ENCODE data around the gene IMPA2. TPM values are rescaled to one million over a fixed set of nuclear protein-coding genes. Genes with fewer than 3 reads are reported as not detected.

The IMPA2 gene
- total RNA-seq, 1 experiment from 2014 or later, result 37.6 TPM

DNA sequence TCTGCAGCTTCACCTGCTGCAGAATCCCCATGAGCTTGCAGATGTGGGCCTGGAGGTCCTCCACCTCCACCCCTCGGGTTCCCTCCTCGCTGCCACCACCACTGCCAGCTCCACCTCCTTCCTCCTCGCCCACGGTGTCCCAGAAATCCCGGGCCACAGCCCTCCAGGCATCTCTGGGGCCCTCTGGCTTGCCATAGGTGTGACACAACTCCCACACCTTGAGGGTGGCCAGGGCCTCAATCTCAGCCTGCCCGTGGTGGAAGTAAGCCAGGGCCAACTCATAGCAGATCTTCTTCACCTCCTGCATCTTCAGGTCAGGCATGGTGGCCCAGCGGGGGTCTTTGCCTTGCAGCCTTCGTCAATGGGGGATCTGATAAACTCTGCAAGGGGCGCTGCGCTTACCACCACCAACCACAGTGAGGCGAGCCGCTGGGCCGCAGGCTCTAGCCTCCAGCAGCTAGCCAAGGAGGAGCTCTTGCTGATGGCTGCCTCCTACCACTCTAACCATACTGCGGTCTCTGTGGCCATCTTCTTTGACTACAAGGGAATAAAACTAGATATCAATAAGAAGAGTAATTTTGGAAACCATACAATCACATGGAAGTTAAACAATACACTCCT, 76.2 kb downstream of the IMPA2 start:
- no peaks in the 10 kb centered on the region for H3K9me3 ChIP-seq (ENCODE audit: control insufficient read depth, insufficient read depth, low read depth, low read length)
- BruUV-seq (replicated peaks), result no TSS peak
- H3K27ac ChIP-seq (ENCODE audit: low read length), result no peak overlapping the region
- H3K36me3 ChIP-seq (ENCODE audit: control insufficient read depth, insufficient read depth, low read length), result no peaks in the 10 kb centered on the region
- no peaks in the 10 kb centered on the region for H3K27me3 ChIP-seq (ENCODE audit: control insufficient read depth, insufficient read depth, low read length)
- intact Hi-C loops (cut with micrococcal nuclease; ENCODE audit: unreplicated experiment), result no loop called here
- POLR2A ChIA-PET, result no interaction called here
- CTCF ChIA-PET, result no interaction called here
- H3K4me1 ChIP-seq (ENCODE audit: control insufficient read depth, insufficient read depth, low read length), result no peaks in the 10 kb centered on the region
- ATAC-seq (no peak), DNase-seq (ENCODE audit: low read depth, low spot score) (no peak)
- in situ Hi-C loops (cut with HindIII; ENCODE audit: low pct_unique_long_range_greater_than_20kb, low sequenced_read_pairs), result no loop called here
- no peak for TF ChIP-seq POLR2AphosphoS5 (IDR thresholded peaks at IDR 0.05; ENCODE audit: low read depth, low read length)
- TF ChIP-seq, protein P1, sequence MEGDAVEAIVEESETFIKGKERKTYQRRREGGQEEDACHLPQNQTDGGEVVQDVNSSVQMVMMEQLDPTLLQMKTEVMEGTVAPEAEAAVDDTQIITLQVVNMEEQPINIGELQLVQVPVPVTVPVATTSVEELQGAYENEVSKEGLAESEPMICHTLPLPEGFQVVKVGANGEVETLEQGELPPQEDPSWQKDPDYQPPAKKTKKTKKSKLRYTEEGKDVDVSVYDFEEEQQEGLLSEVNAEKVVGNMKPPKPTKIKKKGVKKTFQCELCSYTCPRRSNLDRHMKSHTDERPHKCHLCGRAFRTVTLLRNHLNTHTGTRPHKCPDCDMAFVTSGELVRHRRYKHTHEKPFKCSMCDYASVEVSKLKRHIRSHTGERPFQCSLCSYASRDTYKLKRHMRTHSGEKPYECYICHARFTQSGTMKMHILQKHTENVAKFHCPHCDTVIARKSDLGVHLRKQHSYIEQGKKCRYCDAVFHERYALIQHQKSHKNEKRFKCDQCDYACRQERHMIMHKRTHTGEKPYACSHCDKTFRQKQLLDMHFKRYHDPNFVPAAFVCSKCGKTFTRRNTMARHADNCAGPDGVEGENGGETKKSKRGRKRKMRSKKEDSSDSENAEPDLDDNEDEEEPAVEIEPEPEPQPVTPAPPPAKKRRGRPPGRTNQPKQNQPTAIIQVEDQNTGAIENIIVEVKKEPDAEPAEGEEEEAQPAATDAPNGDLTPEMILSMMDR (IDR thresholded peaks at IDR 0.05), result no peak; the same call in 1 of the 2 replicates
- TF ChIP-seq, protein P2, sequence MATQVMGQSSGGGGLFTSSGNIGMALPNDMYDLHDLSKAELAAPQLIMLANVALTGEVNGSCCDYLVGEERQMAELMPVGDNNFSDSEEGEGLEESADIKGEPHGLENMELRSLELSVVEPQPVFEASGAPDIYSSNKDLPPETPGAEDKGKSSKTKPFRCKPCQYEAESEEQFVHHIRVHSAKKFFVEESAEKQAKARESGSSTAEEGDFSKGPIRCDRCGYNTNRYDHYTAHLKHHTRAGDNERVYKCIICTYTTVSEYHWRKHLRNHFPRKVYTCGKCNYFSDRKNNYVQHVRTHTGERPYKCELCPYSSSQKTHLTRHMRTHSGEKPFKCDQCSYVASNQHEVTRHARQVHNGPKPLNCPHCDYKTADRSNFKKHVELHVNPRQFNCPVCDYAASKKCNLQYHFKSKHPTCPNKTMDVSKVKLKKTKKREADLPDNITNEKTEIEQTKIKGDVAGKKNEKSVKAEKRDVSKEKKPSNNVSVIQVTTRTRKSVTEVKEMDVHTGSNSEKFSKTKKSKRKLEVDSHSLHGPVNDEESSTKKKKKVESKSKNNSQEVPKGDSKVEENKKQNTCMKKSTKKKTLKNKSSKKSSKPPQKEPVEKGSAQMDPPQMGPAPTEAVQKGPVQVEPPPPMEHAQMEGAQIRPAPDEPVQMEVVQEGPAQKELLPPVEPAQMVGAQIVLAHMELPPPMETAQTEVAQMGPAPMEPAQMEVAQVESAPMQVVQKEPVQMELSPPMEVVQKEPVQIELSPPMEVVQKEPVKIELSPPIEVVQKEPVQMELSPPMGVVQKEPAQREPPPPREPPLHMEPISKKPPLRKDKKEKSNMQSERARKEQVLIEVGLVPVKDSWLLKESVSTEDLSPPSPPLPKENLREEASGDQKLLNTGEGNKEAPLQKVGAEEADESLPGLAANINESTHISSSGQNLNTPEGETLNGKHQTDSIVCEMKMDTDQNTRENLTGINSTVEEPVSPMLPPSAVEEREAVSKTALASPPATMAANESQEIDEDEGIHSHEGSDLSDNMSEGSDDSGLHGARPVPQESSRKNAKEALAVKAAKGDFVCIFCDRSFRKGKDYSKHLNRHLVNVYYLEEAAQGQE (IDR thresholded peaks at IDR 0.05; ENCODE audit: insufficient read depth in 1 of 2, low read depth in 2 of 2, low read length in 1 of 2), result no peak
- TF ChIP-seq SIN3A (IDR thresholded peaks at IDR 0.05; ENCODE audit: borderline replicate concordance, insufficient read depth, low read depth, low read length), result no peak
- no peak for TF ChIP-seq TCF7L2 (IDR thresholded peaks at IDR 0.05; ENCODE audit: low read depth, low read length)
- H3K4me3 ChIP-seq (ENCODE audit: low read depth in 2 of 2, low read length in 2 of 2), result no peak overlapping the region

DNA sequence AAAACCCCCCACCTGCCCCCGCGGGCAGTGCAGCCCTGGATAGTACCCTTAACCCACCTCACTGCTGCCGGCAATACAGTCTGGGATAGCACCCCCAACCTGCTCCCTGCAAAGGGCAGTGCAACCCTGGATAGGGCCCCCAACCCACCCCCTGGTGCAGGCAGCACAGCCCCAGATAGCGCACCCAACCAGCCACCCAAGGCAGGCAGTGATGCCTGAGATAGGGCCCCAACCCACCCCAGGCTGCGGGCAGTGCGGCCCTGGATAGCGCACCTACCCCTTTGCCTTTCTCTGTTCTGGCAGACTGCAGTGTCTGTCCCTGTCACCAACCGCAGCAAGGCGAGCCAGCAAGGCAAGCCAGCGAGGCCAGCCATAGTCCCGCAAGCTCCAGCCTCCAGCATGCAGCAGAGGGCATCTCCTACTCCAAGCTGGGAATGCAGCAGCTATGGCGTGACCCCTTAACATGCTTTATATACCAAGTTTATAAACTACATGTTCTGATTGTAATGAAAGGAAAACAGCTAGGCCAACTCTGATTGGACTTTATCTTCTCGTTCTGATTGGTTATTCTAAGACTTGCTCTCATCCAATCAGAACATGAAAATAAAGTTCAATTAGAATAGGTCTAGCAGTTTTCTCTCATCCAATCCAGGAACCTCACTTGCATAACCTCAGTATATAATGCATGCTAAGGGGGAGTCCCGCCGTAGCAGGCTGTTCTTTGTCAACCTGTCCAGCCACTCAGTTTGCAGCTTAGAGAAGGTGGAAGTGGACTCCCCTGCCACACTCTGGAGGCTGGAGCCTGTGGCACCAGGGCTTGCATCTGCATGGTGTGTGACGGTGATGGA, 78.3 kb downstream of the IMPA2 start:
- no peak for ATAC-seq
- H3K9me3 ChIP-seq (ENCODE audit: control insufficient read depth, insufficient read depth, low read depth, low read length), result no peaks in the 10 kb centered on the region
- intact Hi-C loops (cut with micrococcal nuclease; ENCODE audit: unreplicated experiment) (no loop called here), in situ Hi-C loops (cut with HindIII; ENCODE audit: low pct_unique_long_range_greater_than_20kb, low sequenced_read_pairs) (no loop called here)
- BruUV-seq (replicated peaks), result no TSS peak
- H3K27ac ChIP-seq (ENCODE audit: low read length), result no peak overlapping the region
- DNase-seq (ENCODE audit: low read depth, low spot score), result no peak
- no peaks in the 10 kb centered on the region for H3K36me3 ChIP-seq (ENCODE audit: control insufficient read depth, insufficient read depth, low read length)
- TF ChIP-seq TCF7L2 (IDR thresholded peaks at IDR 0.05; ENCODE audit: low read depth, low read length) (no peak), SIN3A (IDR thresholded peaks at IDR 0.05; ENCODE audit: borderline replicate concordance, insufficient read depth, low read depth, low read length) (no peak), POLR2AphosphoS5 (IDR thresholded peaks at IDR 0.05; ENCODE audit: low read depth, low read length) (no peak)
- TF ChIP-seq, protein P1 (IDR thresholded peaks at IDR 0.05), result no peak
- TF ChIP-seq, protein P2 (IDR thresholded peaks at IDR 0.05; ENCODE audit: insufficient read depth in 1 of 2, low read depth in 2 of 2, low read length in 1 of 2), result no peak
- H3K4me3 ChIP-seq (ENCODE audit: low read depth in 2 of 2, low read length in 2 of 2), result no peak overlapping the region; a peak in 1 of 4 replicates
- ChIA-PET POLR2A (no interaction called here), CTCF (interaction anchor here (1.1 kb wide), 1 partner anchor 177 kb away, joined by 3 read pairs; no protein-coding TSS in a partner anchor)
- no peaks in the 10 kb centered on the region for H3K4me1 ChIP-seq (ENCODE audit: control insufficient read depth, insufficient read depth, low read length)
- H3K27me3 ChIP-seq (ENCODE audit: control insufficient read depth, insufficient read depth, low read length), result no peaks in the 10 kb centered on the region
